ENCODE results near the gene DCAF6.
A peak's percentile ranks its signal among the peaks of the same experiment; 100 is the strongest.

Gene DCAF6

DNA sequence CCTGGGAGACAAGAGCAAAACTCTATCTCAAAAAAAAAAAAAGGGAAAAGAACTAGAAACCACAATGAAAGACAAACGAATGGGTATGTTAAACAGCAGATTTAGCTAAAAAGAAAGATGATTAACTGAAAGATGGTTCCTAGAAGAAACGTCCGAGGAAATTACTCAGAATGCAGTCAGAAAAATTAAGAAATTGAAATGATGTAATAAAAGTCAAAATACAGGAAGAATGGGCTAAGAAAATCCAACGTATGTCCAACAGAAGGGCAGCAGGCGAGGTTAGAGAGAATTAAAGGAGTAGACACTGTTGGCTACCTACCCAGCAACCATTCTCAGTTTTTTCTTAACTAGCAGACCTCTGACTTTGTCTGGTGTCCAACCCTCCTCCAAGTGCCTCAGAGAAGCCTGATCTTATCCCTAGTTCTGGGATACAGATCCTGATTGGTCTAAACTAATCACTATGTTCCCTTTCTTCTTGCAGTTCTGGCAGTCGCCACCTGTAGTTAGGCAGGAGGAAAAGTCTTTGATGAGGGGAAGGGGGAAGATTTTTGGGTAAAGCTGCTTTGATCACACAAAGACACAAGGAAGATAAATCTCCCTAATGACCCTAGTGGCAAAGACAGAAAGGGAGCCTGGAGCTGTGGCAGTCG, 174.5 kb downstream of the DCAF6 start:
- DNase-seq, result no peak

DNA sequence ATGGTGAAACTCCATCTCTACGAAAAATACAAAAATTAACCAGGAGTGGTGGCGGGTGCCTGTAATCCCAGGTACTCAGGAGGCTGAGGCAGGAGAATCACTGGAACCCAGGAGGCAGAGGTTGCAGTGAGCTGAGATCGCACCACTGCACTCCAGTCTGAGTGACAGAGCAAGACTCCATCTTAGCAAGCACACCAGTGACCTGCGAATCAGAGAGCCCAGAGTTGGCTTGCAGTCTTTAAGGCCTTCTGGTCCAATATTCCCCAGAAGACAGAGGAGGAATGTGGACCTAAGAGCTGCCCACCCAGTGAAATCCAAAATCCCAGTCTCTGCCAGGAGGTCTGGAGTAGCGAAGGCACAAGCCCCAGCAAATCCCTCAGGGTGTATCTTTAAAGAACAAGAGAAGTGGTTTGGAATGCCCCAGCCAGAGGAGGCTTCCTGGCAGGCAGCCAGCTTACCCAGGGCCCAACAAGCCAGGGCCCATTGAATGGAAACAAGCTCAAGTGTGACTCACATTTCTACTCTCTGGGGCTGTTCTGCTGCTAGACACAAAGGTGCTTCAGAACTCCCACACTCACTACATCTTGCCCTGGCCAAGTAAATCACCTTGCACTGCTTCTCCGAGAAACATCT, 176.3 kb downstream of the DCAF6 start:
- peak; percentile 64 for DNase-seq

DNA sequence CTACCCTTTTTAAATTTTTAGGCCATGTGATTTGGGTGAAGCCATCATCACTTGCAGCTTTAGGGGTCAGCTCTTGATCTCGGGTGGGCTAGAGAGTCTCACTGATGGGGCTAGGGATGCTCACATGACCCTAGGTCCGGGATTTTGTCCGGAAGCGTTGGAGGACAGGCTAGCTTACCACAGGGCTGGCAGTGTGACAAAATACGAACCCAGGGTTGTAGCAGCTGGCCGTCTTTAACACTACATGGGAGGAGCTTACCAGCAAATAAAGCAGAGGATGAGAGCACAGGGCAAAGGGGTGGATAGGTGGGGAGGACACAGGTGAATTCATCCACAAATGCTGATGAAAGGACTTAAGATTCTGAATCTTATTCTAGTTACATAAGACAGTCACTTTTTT, 178.4 kb downstream of the DCAF6 start:
- no peak for DNase-seq

DNA sequence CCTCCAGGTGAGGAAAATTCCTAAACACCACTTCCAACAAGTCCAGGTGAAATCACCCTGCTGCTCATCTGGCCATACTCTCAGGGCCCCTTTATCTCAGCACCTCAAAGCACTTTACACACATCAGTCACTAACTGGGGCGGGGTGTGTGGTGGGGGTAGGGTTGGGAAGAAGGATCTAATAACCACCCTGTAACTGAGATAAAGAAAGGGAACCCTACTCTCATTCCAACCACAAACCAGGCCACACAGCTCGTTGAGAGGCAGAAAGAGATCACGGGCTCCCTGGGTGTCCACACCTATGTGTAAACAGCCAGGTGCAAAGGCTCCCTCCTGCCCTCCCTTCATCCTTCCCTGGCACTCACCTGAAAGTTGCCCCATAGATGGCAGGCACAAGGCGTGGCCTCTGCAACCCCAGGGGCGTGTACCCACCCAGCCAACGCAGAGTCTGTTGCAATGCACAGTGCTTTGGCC, 179.9 kb downstream of the DCAF6 start:
- DNase-seq, result no peak

DNA sequence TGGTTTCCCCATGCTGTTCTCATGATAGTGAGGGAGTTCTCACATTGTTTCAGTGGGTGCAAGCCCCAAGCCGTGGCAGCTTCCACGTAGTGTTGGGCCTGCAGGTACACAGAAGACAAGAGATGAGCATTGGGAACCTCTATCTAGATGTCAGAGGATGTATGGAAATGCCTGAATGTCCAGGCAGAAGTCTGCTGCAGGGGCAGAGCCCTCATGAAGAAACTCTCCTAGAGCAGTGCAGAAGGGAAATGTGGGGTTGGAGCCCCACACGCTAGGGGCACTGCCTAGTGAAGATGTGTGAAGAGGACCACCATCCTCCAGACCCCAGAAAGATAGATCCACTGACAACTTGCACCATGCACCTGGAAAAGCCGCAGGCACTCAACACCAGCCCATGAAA, 183.3 kb downstream of the DCAF6 start:
- no peak for DNase-seq

DNA sequence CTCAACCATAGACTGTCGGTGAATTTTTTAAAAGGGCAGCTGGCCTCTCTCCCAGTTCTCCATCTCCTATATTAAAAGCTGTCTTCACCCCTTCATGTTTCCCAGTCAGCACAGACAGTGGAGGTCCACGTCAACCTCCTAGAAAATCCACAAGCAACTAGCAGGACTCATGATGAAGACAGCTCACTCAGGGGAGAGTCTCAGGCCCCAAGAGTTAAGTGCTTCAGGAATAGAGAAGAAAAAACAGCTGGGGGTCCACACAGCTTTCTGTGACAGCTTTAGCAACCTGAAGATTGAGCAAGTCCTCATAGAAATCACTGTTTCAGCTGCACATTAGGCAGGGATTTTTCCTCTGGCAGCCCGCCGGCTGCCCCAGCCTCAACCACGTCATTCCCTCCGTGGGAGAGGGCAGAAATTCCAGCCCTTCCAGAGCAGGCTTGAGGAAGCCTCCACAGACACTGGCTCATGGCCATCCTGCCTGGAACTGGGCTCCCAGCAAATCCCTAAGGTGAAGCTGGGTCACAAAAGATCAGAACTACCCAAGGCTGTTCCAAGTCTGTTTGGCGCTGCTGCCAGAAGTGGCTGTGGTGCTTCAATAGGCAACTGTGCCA, 185.0 kb downstream of the DCAF6 start:
- DNase-seq, result no peak

DNA sequence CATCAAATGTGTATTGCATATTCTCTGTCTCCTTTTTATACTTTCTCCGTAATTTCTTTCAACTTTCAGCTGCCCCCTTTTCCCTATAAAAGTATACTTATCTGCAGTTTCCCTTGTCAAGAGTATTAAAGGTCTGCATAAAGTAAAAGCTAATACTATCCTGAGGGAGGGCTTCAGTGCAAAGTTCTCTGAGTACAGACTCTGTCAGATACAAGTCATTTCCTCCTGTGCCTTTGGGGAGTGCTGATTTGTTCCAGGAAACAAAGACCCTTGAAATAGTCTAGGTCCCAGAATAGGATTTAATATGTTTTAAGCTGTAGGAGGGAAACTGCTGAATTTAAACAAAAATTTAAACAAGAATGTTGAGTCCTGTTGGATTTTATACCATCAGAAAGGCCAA, 188.6 kb downstream of the DCAF6 start:
- no peak for DNase-seq
